Measurements from ENCODE around the gene MTFR1L.

The MTFR1L gene

DNA sequence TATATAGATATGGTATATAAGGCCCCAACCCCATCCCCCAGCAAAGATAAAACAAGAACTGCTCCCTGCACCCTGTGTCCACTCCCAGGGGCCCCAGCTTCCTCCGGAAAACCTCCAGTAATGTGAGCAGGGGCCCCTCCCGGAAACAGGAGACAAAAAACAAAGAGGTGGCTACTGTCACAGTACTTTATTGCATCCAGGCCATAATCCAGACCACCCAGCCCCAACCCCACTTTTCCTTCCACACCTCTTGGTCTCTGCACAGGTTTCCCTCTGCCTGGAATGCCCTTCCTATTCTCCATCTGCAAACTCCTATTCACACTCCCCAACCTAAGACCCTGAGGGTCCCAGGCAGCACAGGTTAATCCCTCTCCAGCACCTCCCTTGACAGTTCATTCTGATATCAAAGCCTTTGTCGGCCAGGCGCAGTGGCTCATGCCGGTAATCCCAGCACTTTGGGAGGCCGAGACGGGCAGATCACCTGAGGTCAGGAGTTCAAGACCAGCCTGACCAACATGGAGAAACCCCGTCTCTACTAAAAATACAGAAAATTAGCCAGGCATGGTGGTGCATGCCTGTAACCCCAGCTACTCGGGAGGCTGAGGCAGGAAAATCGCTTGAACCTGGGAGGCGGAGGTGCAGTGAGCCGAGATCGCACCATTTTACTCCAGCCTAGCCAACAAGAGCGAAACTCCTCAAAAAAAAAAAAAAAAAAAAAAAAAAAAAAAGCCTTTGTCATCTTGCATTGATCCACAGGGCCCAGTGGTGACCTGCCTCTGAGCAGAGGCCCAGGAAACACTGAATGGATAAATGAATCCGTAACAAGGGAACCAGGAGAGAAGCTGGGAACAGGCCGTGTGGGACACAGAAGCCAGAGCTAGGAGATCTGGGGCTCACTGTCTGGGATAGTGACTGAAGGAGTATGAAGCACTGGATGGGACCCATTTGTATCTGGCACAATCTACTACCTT lies 41.8 kb downstream of the MTFR1L start:
- Mint-ChIP-seq H3K9me3 (no peaks in the 10 kb centered on the region), H3K27ac (no peak overlapping the region), H3K4me3 (no peak overlapping the region), H3K4me1 (peaks cover 32% of the 10 kb centered on the region), H3K27me3 (no peaks in the 10 kb centered on the region), H3K36me3 (peaks cover 2% of the 10 kb centered on the region)
- CTCF ChIA-PET = interaction anchor here (1.3 to 1.7 kb wide), 2 partner anchors 14 to 18 kb away, joined by 3 read pairs; partner anchors contain the start of gene PAQR7
- no peak for DNase-seq

DNA sequence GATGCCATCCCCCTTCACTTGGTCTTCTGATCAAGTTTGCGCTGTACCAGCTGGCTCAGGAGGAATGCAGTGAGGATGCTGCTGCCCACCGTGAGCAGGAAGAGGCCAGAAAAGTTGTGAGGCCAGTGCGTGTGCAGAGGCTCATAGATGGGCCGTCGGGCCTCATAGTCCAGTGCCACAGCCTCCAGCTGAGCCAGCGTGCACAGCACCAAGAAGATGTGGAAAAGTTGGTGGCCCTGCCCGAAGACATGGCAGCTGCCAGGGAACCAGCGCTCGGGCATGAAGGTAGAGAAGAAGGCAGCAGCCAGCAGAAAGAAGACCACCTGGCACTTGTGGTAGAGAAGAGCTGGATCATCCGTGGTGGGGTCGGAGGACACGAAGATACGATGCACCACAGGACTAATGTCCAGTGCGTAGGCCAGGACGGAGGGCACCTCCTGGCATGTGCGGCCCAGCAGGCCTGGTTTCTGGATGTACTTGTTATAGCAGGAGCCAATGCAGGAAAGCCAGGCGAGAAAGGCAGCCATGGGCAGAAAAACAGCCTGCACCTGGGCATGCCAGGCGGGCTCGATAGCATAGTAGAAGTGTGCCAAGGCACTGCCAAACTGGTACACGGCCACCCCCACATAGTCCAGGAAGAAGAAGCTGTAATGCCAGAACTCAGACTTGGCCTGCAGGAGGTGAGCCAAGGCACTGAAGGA lies 43.2 kb downstream of the MTFR1L start:
- H3K27me3 Mint-ChIP-seq = no peaks in the 10 kb centered on the region
- H3K36me3 Mint-ChIP-seq = peaks cover 2% of the 10 kb centered on the region
- H3K27ac Mint-ChIP-seq = no peak overlapping the region
- no peak for DNase-seq
- peaks cover 32% of the 10 kb centered on the region for H3K4me1 Mint-ChIP-seq
- H3K9me3 Mint-ChIP-seq = no peaks in the 10 kb centered on the region
- CTCF ChIA-PET = interaction anchor here (1.3 to 1.7 kb wide), 2 partner anchors 12 to 16 kb away, joined by 3 read pairs; partner anchors contain the start of gene PAQR7
- no peak overlapping the region for H3K4me3 Mint-ChIP-seq

DNA sequence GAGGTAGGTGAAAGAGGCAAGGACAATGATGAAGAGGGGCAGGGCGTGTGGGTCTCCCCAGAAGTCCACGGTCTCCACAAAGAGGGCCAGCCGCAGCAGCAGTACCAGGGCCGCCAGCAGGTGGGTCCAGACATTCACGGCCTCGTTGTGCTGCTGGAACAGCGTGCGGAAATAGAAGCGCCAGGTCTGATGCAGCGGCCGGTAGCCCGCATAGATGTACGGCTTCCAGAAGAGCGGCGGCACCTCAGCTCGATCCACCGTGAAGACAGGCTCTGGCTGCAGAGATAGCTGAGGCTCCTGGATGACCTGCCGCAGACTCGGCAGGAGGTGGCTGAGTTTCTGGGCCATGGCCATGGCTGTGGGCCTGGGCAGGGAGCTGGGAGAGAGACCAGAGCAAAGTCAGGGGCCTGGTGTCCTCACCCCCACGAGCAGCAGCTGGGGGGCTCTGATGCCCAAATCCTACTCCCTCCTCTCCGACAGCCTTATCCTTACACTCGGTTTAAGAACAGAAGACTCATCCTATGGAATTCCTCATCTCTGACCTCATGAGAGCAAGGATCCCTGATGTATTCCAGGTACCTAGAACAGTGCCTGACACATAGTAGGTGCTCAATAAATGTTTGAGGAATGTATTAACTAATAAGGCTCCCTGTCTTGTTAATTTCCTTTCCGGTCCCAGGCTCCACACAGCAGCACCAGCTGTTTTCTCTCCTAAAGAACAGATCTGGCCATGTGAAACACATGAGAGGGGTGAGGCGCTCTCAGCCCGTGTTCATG lies 43.9 kb downstream of the MTFR1L start:
- Mint-ChIP-seq H3K27ac (no peak overlapping the region), H3K27me3 (no peaks in the 10 kb centered on the region), H3K4me3 (no peak overlapping the region), H3K36me3 (peaks cover 2% of the 10 kb centered on the region), H3K9me3 (no peaks in the 10 kb centered on the region), H3K4me1 (peaks cover 26% of the 10 kb centered on the region)
- CTCF ChIA-PET = interaction anchor here (1.7 kb wide), 1 partner anchor 16 kb away, joined by 3 read pairs; no protein-coding TSS in a partner anchor
- DNase-seq = no peak

DNA sequence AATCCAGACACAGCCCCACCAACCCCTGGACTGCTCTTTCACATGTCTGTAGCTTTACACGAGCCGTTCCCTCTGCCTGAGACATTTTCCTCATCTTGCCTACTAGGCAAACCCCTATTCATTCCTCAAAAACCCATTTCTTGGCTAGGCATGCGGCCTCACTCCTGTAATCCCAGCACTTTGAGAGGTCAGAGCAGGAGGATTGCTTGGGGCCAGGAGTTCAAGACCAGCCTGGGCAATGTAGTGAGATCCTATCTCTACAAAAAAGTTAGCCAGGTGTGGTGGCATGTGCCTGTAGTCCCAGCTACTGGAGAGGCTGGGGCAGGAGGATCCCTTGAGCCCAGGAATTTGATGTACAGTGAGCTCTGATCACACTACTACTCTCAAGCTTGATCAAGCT lies 44.7 kb downstream of the MTFR1L start:
- Mint-ChIP-seq H3K4me3 (no peak overlapping the region), H3K36me3 (peaks cover 1% of the 10 kb centered on the region), H3K27ac (no peak overlapping the region), H3K9me3 (no peaks in the 10 kb centered on the region), H3K27me3 (no peaks in the 10 kb centered on the region), H3K4me1 (peaks cover 20% of the 10 kb centered on the region)
- DNase-seq = no peak
- CTCF ChIA-PET = no interaction called here

DNA sequence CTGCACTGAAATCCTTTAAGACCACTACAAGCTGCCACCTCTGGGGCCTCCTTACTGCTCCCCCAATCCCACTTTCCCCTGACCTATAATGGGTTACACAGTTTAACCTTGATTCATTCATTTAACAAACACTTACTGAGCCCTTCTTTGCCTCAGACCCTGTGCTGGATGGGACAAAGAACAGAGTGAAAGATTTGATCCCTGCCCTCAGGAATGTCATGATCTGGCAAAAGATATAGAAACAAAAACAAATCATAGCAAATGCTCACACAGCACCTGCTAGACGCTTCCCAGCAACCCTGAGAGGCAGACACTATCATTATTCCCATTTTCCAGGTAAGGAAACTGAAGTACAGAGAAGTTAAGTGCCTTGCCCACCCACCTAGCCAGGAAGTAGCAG lies 46.5 kb downstream of the MTFR1L start:
- CTCF ChIA-PET = no interaction called here
- H3K4me1 Mint-ChIP-seq = peaks cover 6% of the 10 kb centered on the region
- H3K27ac Mint-ChIP-seq = no peak overlapping the region
- H3K4me3 Mint-ChIP-seq = no peak overlapping the region
- H3K36me3 Mint-ChIP-seq = no peaks in the 10 kb centered on the region
- no peaks in the 10 kb centered on the region for H3K9me3 Mint-ChIP-seq
- DNase-seq = no peak
- H3K27me3 Mint-ChIP-seq = peaks cover 3% of the 10 kb centered on the region

DNA sequence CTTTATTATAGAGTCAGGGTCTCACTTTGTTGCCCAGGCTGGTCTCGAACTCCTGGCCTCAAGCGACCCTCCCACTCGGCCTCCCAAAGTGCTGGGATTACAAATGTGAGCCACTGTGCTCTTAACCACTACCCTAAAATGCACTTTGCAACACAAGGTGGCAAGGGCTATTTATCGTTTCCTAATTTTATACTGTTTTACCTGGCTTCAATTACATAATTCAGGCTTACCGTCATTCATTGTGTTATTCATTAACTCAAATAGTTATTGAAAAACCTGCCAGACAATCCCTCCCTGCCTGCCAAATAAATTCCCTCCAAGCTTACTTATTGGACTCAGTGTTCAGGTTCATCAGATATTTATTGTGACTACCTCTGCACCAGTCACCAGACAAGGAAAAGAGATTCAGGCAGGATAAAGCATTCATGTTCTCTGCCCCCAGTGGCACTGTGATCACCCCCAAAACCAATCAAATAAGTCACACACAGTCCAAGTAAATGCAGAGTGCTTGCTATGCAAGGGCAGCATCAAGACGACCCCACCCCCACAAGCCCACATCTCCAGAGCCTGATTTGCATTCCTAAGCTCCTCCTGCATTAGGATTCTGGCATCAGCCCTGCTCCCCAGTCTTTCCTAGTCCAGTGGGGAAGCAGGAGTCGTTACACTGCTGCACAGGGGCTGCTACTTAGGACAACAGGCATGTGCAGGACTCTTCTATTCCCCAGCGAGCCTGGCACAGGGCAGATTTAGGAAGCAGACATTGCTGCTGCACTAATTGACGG lies 47.6 kb downstream of the MTFR1L start:
- Mint-ChIP-seq H3K27me3 (peaks cover 3% of the 10 kb centered on the region), H3K9me3 (no peaks in the 10 kb centered on the region)
- no peak for DNase-seq

DNA sequence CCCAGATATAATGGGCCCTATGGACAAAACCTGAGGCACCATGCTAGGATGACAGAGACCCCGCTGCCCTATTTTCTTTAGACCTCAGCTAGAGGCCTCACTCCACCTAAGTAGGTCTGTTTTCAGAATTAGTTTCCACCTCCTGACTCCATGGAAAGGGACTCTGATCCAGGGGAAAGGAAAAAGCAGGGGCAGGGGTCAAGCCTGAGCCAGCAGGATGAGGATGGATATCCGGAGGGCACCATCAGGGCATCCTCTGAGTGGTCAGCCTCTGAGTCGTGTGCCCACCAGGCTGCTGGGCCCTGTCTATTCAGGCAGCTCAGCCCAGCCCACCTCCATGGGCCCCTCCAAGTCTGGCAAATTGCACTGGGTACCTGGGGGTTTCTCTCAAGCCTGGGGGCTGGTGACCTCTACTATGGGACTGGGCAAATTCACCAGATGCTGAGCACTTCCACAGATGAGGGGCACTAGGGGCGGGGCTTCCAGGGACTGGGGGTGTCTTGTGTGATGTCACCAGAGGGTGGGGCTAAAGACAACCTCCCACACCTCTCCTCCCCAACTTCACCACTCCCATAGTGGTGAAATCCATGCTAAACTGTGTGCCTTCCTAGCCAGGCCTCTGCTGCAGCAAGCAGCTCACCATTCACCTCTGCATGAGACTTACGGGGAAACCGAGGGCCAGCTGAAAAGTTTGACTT lies 50.3 kb downstream of the MTFR1L start:
- H3K9me3 Mint-ChIP-seq = no peaks in the 10 kb centered on the region
- peaks cover 7% of the 10 kb centered on the region for H3K4me1 Mint-ChIP-seq
- DNase-seq = no peak
- H3K27ac Mint-ChIP-seq = no peak overlapping the region
- H3K4me3 Mint-ChIP-seq = no peak overlapping the region
- peaks cover 14% of the 10 kb centered on the region for H3K27me3 Mint-ChIP-seq
- H3K36me3 Mint-ChIP-seq = no peaks in the 10 kb centered on the region
- CTCF ChIA-PET = interaction anchor here (1.0 kb wide), 1 partner anchor 25 kb away, joined by 3 read pairs; no protein-coding TSS in a partner anchor

More for the DNA sequence above, 47.6 kb downstream of the MTFR1L start:
- CTCF ChIA-PET = no interaction called here
- Mint-ChIP-seq H3K4me1 (no peaks in the 10 kb centered on the region), H3K36me3 (no peaks in the 10 kb centered on the region), H3K4me3 (no peak overlapping the region), H3K27ac (no peak overlapping the region)

DNA sequence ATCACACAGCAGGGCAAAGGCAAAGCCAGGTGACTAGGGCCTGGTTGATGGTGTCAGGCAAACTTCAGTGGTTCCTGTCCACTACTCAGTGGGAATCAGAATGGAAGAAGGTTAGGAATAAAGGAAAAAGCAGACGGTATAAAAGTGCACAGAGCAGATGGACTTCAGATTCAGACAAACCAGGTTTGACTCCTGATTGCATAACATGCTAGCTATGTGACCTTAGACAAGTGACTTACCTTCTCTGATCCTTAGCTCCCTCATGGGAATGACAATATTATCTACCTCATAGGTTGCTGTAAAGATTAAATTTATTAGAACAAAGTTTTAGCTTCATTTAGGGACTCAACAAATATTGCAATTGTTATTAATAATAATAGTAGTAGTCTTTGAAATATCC lies 50.9 kb downstream of the MTFR1L start:
- Mint-ChIP-seq H3K9me3 (no peaks in the 10 kb centered on the region), H3K36me3 (no peaks in the 10 kb centered on the region), H3K4me1 (peaks cover 8% of the 10 kb centered on the region), H3K27ac (no peak overlapping the region), H3K4me3 (no peak overlapping the region), H3K27me3 (peaks cover 20% of the 10 kb centered on the region)
- CTCF ChIA-PET = interaction anchor here (1.0 kb wide), 1 partner anchor 25 kb away, joined by 3 read pairs; no protein-coding TSS in a partner anchor
- no peak for DNase-seq

DNA sequence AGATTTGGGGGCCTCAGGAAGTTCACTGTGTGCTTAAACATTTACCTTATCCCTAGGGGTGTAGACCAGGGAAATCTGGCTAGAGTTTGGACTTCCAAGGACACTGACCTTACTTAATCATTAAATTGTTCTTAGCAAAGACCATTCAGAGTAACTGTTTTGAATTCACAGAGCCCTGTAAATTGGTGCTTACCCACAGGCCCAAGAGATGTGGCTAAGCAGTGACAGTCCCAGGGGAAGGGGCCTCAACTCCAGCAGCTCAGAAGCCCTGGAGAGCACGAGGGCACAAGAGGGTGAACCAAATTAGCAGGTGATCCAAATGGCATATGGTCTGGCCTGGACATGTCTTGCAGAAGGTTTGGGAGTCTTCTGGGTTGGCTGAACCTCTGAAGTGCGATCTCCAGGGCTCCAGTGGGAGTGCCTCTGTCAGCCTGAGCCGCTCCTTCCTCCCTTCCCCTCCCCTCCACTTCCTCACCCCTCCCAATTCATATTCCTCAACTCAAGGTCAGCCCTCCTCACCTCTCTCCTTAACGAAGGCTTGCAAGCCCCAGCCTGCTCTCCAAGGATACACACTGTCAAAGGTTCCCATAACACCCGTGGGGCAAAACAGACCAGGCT lies 51.4 kb downstream of the MTFR1L start:
- DNase-seq = no peak
- CTCF ChIA-PET = interaction anchor here (1.0 kb wide), 1 partner anchor 24 kb away, joined by 3 read pairs; no protein-coding TSS in a partner anchor

DNA sequence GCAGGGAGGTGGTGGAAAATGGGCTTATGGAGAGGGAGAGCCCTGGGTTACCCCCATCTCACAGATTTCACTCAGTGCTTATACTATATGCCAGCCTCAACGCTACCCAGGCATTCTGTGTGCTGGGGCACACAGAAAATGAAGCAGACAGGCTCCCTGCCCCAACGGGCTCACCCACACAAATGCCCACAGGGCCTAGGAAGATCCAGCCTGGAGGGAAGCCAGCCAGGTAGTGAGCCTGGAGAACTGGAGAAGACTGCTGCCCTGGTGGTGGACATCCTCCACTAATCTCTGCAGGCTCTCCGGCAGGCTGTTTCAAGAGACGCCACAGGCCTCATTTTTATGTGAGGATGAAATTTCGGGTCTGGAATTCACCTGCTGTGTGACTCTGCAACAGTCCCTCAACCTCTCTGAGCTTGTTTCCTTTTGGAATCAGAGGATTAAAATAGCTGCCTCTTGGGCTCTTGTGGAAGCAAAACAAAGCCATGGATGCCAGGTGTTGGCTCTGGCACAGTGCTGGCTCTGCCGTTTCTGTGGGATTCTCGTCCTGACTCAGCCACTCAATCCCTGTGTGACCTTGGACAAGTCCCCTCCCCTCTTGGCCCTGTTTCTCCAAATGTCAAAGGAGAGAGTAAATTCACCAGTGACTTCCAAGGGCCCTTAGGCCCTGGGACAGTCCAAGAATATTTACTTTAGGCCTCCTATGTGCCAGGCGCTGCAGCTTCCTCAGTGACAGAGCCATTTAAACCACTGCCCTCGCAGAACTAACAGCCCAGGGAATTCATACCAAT lies 52.1 kb downstream of the MTFR1L start:
- DNase-seq = no peak
- H3K9me3 Mint-ChIP-seq = no peaks in the 10 kb centered on the region
- peaks cover 11% of the 10 kb centered on the region for H3K4me1 Mint-ChIP-seq
- no peaks in the 10 kb centered on the region for H3K36me3 Mint-ChIP-seq
- CTCF ChIA-PET = no interaction called here
- no peak overlapping the region for H3K4me3 Mint-ChIP-seq
- H3K27ac Mint-ChIP-seq = no peak overlapping the region
- H3K27me3 Mint-ChIP-seq = peaks cover 33% of the 10 kb centered on the region

More for the DNA sequence above, 51.4 kb downstream of the MTFR1L start:
- peaks cover 26% of the 10 kb centered on the region for H3K27me3 Mint-ChIP-seq
- H3K27ac Mint-ChIP-seq = no peak overlapping the region
- H3K4me1 Mint-ChIP-seq = peaks cover 11% of the 10 kb centered on the region
- no peaks in the 10 kb centered on the region for H3K36me3 Mint-ChIP-seq
- no peaks in the 10 kb centered on the region for H3K9me3 Mint-ChIP-seq
- H3K4me3 Mint-ChIP-seq = no peak overlapping the region

DNA sequence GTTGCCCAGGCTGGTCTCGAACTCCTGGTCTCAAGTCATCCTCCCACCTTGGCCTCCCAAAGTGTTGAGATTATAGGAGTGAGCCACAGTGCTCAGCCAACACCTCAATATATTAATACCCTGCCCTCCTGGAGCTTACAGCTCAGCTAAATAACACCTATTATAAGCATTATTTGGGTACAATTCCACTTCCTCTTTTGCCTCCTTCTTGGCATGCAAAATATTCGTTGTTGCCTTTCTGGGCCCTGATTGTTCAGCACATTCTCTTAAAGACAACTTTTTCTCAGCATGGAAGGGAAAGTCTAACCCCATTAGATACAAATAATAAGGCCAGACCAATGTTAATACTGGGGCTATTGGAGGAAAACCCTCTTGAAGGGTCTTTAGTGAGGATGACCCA lies 53.0 kb downstream of the MTFR1L start:
- Mint-ChIP-seq H3K9me3 (no peaks in the 10 kb centered on the region), H3K27ac (no peak overlapping the region), H3K4me1 (peaks cover 11% of the 10 kb centered on the region), H3K36me3 (no peaks in the 10 kb centered on the region), H3K4me3 (no peak overlapping the region), H3K27me3 (peaks cover 40% of the 10 kb centered on the region)
- CTCF ChIA-PET = no interaction called here
- no peak for DNase-seq

DNA sequence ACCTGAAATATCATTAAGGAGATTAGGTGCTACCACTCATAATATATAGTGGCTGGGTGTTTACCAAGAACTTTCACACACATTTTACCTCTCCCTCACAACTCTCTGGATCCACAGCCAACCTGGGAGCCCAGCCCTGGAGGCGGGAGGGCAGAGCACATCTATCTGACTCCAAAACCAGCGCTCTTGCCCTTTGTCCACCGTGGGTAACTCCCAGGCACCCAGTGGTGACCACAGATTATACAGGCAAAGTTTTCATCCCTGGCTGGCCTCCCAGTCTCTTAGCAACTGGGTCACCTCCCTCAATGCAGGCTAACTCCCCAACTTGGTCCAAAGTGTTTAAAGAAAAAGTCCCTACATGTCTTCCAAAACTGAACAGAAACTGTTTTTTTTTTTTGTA lies 53.4 kb downstream of the MTFR1L start:
- no peaks in the 10 kb centered on the region for H3K36me3 Mint-ChIP-seq
- no peak for DNase-seq
- H3K4me1 Mint-ChIP-seq = peaks cover 11% of the 10 kb centered on the region
- H3K27ac Mint-ChIP-seq = no peak overlapping the region
- no peak overlapping the region for H3K4me3 Mint-ChIP-seq
- H3K9me3 Mint-ChIP-seq = no peaks in the 10 kb centered on the region
- CTCF ChIA-PET = no interaction called here
- peaks cover 44% of the 10 kb centered on the region for H3K27me3 Mint-ChIP-seq

Measured in activated naive CD4-positive, alpha-beta T cell treated with anti-CD3 and anti-CD28 coated beads, Interleukin-2, amount 10 ng/mL, durations not matched to agents 7 days and 5 days (primary cell).